H9 (cell line): Measurements from ENCODE around the gene NPAS3. TPM values are rescaled to one million over a fixed set of nuclear protein-coding genes. Genes with fewer than 3 reads are reported as not detected.

Experiments
- DNase-seq: peaks from one replicate; pipeline ENCODE4 v3.0.0-alpha.2; 2017
- H2AFZ ChIP-seq: one replicate; pipeline ENCODE4 v1.6.1; 2013; ENCODE audit warnings: mild to moderate bottlenecking, low read length, control low read depth, moderate library complexity
- H2AK5ac ChIP-seq: 2 replicates; pipeline ENCODE4 v1.6.1; 2013; ENCODE audit warnings: low read length, control low read depth, mixed read lengths; ENCODE audit not compliant: insufficient read length
- H2BK120ac ChIP-seq: one replicate; pipeline ENCODE4 v1.6.1; 2013; ENCODE audit warnings: low read depth, mild to moderate bottlenecking, low read length, control low read depth, inconsistent platforms; ENCODE audit not compliant: poor library complexity, severe bottlenecking
- H2BK12ac ChIP-seq: 2 replicates; pipeline ENCODE4 v1.6.1; 2013; ENCODE audit warnings: low read length, control low read depth, mixed read lengths, low read depth; ENCODE audit not compliant: insufficient read length
- H2BK15ac ChIP-seq: 2 replicates; pipeline ENCODE4 v1.6.1; 2013; ENCODE audit warnings: low read depth, low read length, control low read depth
- H2BK20ac ChIP-seq: one replicate; pipeline ENCODE4 v1.6.1; 2013; ENCODE audit warnings: low read depth, mild to moderate bottlenecking, low read length, control low read depth, inconsistent platforms; ENCODE audit not compliant: poor library complexity, severe bottlenecking
- H2BK5ac ChIP-seq: 2 replicates; pipeline ENCODE4 v1.6.1; 2013; ENCODE audit warnings: low read length, control low read depth, mixed read lengths; ENCODE audit not compliant: insufficient read length
- H3K14ac ChIP-seq: 2 replicates; pipeline ENCODE4 v1.6.1; 2013; ENCODE audit warnings: low read length, control low read depth; ENCODE audit not compliant: insufficient read depth
- H3K18ac ChIP-seq: 2 replicates; pipeline ENCODE4 v1.6.1; 2013; ENCODE audit warnings: low read depth, mild to moderate bottlenecking, mixed read lengths, low read length, control low read depth; ENCODE audit not compliant: insufficient read length
- H3K23ac ChIP-seq: 2 replicates; pipeline ENCODE4 v1.6.1; 2013; ENCODE audit warnings: low read length, control low read depth, mixed read lengths, low read depth; ENCODE audit not compliant: insufficient read length
- H3K23me2 ChIP-seq: 2 replicates; pipeline ENCODE4 v1.6.1; 2013; ENCODE audit warnings: low read depth, mild to moderate bottlenecking, mixed read lengths, low read length, control low read depth; ENCODE audit not compliant: insufficient read length, poor library complexity, severe bottlenecking
- H3K27ac ChIP-seq: 2 replicates; pipeline ENCODE4 v1.5.1; 2013; ENCODE audit warnings: low read length, control low read depth, mixed read lengths, low read depth; ENCODE audit not compliant: insufficient read length
- H3K27me3 ChIP-seq: 2 replicates; pipeline ENCODE4 v1.6.1; 2013; ENCODE audit warnings: low read length, control low read depth, inconsistent platforms; ENCODE audit not compliant: insufficient read depth
- H3K4ac ChIP-seq: 2 replicates; pipeline ENCODE4 v1.6.1; 2013; ENCODE audit warnings: low read depth, mild to moderate bottlenecking, control low read depth, inconsistent platforms, low read length, moderate library complexity
- H3K4me1 ChIP-seq: 2 replicates; pipeline ENCODE4 v1.6.1; 2013; ENCODE audit warnings: low read length, control low read depth, inconsistent platforms; ENCODE audit not compliant: insufficient read depth
- H3K4me2 ChIP-seq: 2 replicates; pipeline ENCODE4 v1.6.1; 2013; ENCODE audit warnings: low read length, control low read depth, mixed read lengths; ENCODE audit not compliant: insufficient read length, insufficient read depth
- H3K56ac ChIP-seq: 2 replicates; pipeline ENCODE4 v1.6.1; 2013; ENCODE audit warnings: low read depth, mild to moderate bottlenecking, mixed read lengths, low read length, control low read depth; ENCODE audit not compliant: insufficient read length
- H3K79me1 ChIP-seq: 2 replicates; pipeline ENCODE4 v1.6.1; 2013; ENCODE audit warnings: low read depth, mild to moderate bottlenecking, moderate library complexity, low read length, control low read depth, inconsistent platforms; ENCODE audit not compliant: insufficient read depth, poor library complexity, severe bottlenecking
- H3K79me2 ChIP-seq: 2 replicates; pipeline ENCODE4 v1.6.1; 2013; ENCODE audit warnings: low read length, control low read depth, inconsistent platforms; ENCODE audit not compliant: insufficient read depth
- H3K9ac ChIP-seq: 2 replicates; pipeline ENCODE4 v1.6.1; 2013; ENCODE audit warnings: low read length, control low read depth, mixed read lengths; ENCODE audit not compliant: insufficient read length; ENCODE audit errors: extremely low read depth
- H3K9me3 ChIP-seq: one replicate; pipeline ENCODE4 v1.6.1; 2013; ENCODE audit warnings: low read depth, low read length, inconsistent platforms; ENCODE audit not compliant: control insufficient read depth
- H3T11ph ChIP-seq: one replicate; pipeline ENCODE4 v1.6.1; 2013; ENCODE audit warnings: mild to moderate bottlenecking, low read length, control low read depth, inconsistent platforms
- H4K20me1 ChIP-seq: one replicate; pipeline ENCODE4 v1.6.1; 2013; ENCODE audit not compliant: control insufficient read depth, insufficient read length, insufficient read depth
- H4K5ac ChIP-seq: 2 replicates; pipeline ENCODE4 v1.6.1; 2013; ENCODE audit warnings: low read depth, mild to moderate bottlenecking, mixed read lengths, low read length, control low read depth; ENCODE audit not compliant: insufficient read length
- H4K8ac ChIP-seq: replicated peaks from 2 replicates; pipeline ENCODE4 v1.6.1; 2013; ENCODE audit warnings: low read length, control low read depth, mixed read lengths, low read depth; ENCODE audit not compliant: insufficient read length
- H4K91ac ChIP-seq: 2 replicates; pipeline ENCODE4 v1.6.1; 2013; ENCODE audit warnings: low read depth, mild to moderate bottlenecking, moderate library complexity, mixed read lengths, low read length, control low read depth; ENCODE audit not compliant: insufficient read length
- H3K27ac Mint-ChIP-seq, 3 experiments: 2 replicates in 2 of 3; 3 replicates in 1 of 3; pipeline ENCODE4 v1.8.0; 2020 to 2021; ENCODE audit warnings: mixed read lengths in 3 of 3, mild to moderate bottlenecking in 1 of 3, moderate library complexity in 1 of 3
- H3K27me3 Mint-ChIP-seq: 2 replicates; pipeline ENCODE4 v1.8.0; 2021; ENCODE audit warnings: low read depth, mild to moderate bottlenecking, moderate library complexity, mixed read lengths
- H3K36me3 Mint-ChIP-seq, 3 experiments: 2 replicates in 2 of 3; 3 replicates in 1 of 3; pipeline ENCODE4 v1.8.0; 2020 to 2021; ENCODE audit warnings: low read depth in 3 of 3, mixed read lengths in 3 of 3; ENCODE audit not compliant: insufficient read depth in 1 of 3
- H3K4me1 Mint-ChIP-seq, 2 experiments: 2 replicates each; pipeline ENCODE4 v1.8.0; 2020; ENCODE audit warnings: mixed read lengths in 2 of 2
- H3K4me3 Mint-ChIP-seq, 2 experiments: 2 replicates in 1 of 2; 3 replicates in 1 of 2; pipeline ENCODE4 v1.8.0; 2020 to 2021; ENCODE audit warnings: mild to moderate bottlenecking in 2 of 2, mixed read lengths in 2 of 2, moderate library complexity in 1 of 2
- H3K9me3 Mint-ChIP-seq, 2 experiments: 2 replicates in 1 of 2; 3 replicates in 1 of 2; pipeline ENCODE4 v1.8.0; 2020; ENCODE audit warnings: mild to moderate bottlenecking in 2 of 2, mixed read lengths in 2 of 2, moderate library complexity in 1 of 2
- WGBS: extraction: QIAGEN DNeasy Blood & Tissue Kit; methylation state at CpG from one replicate; pipeline ENCODE4 v1.1.7; 2013; ENCODE audit warnings: missing lambda C conversion rate, low lambda C conversion rate, mixed read lengths; ENCODE audit not compliant: insufficient read length; ENCODE audit errors: extremely low coverage; 5-methylcytosine and 5-hydroxymethylcytosine counted together
- total RNA-seq: library from RNA; stranded (reverse); gene quantifications from 2 replicates; pipeline ENCODE4 v1.2.1, GENCODE V29; 2021
- TF ChIP-seq, protein P1 (sequence below): fragments of 200-600 bp; sonication (generic); conservative IDR thresholded peaks from 3 replicates; pipeline ENCODE4 v1.8.0; 2021; ENCODE audit warnings: antibody characterized with exemption, mild to moderate bottlenecking

The NPAS3 gene
- total RNA-seq, 1 experiment from 2014 or later, result 0.17 TPM

DNA sequence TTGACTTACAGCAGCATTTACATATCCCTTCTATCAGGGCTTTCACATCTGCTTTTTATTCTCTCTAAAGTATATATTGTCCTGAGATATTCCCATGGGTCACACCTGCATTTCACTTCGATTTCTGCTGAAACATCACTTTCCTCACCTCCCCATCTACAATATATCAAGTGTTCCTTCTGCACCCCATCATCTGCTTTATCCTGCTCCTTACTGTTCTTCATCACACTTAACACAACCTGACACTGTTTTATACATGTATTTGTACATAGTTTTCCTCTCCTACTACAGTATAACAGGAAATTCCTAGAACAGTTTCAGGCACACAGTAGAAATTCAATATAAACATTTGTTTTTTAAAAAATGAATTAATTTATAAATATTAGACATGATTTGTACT, 809.1 kb downstream of the NPAS3 start:
- Histone ChIP-seq H3T11ph (no peak overlapping the region), H3K18ac (no peak overlapping the region), H2AFZ (no peak overlapping the region), H2BK12ac (no peak overlapping the region), H3K56ac (no peak overlapping the region), H2AK5ac (no peak overlapping the region), H3K14ac (no peak overlapping the region), H4K5ac (no peak overlapping the region), H3K4me2 (no peak overlapping the region), H3K9ac (no peak overlapping the region), H3K79me2 (no peaks in the 10 kb centered on the region), H3K4me1 (no peaks in the 10 kb centered on the region), H2BK5ac (no peak overlapping the region), H2BK20ac (no peak overlapping the region), H4K20me1 (no peaks in the 10 kb centered on the region), H3K27ac (no peak overlapping the region), H4K8ac (no peak overlapping the region), H4K91ac (no peak overlapping the region), H2BK15ac (no peak overlapping the region), H3K23ac (no peak overlapping the region), H3K27me3 (no peaks in the 10 kb centered on the region), H3K23me2 (no peaks in the 10 kb centered on the region), H3K4ac (no peak overlapping the region), H3K79me1 (no peaks in the 10 kb centered on the region), H3K9me3 (no peaks in the 10 kb centered on the region), H2BK120ac (no peak overlapping the region)
- DNase-seq, result no peak
- no peak overlapping the region; a peak in 1 of 7 replicates for H3K27ac Mint-ChIP-seq
- H3K4me1 Mint-ChIP-seq, result no peaks in the 10 kb centered on the region
- TF ChIP-seq, protein P1, sequence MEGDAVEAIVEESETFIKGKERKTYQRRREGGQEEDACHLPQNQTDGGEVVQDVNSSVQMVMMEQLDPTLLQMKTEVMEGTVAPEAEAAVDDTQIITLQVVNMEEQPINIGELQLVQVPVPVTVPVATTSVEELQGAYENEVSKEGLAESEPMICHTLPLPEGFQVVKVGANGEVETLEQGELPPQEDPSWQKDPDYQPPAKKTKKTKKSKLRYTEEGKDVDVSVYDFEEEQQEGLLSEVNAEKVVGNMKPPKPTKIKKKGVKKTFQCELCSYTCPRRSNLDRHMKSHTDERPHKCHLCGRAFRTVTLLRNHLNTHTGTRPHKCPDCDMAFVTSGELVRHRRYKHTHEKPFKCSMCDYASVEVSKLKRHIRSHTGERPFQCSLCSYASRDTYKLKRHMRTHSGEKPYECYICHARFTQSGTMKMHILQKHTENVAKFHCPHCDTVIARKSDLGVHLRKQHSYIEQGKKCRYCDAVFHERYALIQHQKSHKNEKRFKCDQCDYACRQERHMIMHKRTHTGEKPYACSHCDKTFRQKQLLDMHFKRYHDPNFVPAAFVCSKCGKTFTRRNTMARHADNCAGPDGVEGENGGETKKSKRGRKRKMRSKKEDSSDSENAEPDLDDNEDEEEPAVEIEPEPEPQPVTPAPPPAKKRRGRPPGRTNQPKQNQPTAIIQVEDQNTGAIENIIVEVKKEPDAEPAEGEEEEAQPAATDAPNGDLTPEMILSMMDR, result no peak
- H3K9me3 Mint-ChIP-seq, result peaks cover 2 to 7% of the 10 kb centered on the region in 2 experiments; a peak in 4 of 5 replicates
- peaks cover 0 to 6% (median 0%) of the 10 kb centered on the region in 3 experiments; a peak in 3 of 7 replicates for H3K36me3 Mint-ChIP-seq
- WGBS, result no CpG with 5 or more reads among the region's 1 CpG
- no peaks in the 10 kb centered on the region for H3K27me3 Mint-ChIP-seq
- H3K4me3 Mint-ChIP-seq, result no peak overlapping the region
